GM19351 (cell line): ENCODE results near the gene STOML1.

Experiments used
- ATAC-seq: cut with Tn5 transposase; IDR thresholded peaks from one replicate; pipeline ENCODE4 v1.9.1; 2021; ENCODE audit warnings: mild to moderate bottlenecking, moderate library complexity; ENCODE audit not compliant: unreplicated experiment

Gene STOML1

DNA sequence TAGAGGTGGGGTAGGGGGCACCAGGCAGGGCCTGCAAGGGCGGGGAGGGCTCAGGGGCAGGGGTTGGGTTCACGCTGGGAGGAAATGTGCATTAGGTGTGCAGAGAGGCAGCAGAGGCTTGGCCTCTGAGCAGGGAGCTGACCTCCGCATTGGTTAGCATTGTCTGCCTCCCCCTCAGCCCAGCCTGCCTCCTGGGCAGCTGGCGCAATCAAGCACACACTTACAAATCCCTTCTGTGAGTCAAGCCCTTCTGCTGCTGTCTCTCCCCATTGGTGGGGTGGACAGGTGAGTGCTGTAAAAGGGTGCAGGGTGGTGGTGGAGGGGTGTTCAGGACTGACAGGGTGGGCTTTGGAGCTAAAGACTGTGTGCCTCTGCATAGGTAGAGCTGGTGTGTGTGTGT lies 56.5 kb downstream of the STOML1 start:
- no peak for ATAC-seq

DNA sequence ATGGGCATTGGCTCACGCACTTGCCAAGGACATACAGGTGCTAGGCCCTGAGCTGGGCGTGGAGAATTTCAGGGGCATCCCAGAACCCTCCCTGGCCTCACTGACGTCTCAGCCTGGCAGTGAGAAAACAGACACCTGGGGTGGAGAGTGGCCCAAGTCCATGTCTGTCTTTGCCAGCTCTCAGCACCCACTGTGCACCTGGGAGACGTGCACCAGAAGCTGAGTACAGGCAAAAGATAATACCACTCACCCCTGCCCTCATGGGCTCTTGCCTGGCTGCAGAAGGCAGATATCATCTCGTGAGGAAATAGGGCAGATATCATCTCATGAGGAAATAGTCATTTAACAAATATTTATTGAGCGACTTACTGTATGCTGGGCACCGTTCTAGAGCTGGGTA lies 57.8 kb downstream of the STOML1 start:
- ATAC-seq: no peak

DNA sequence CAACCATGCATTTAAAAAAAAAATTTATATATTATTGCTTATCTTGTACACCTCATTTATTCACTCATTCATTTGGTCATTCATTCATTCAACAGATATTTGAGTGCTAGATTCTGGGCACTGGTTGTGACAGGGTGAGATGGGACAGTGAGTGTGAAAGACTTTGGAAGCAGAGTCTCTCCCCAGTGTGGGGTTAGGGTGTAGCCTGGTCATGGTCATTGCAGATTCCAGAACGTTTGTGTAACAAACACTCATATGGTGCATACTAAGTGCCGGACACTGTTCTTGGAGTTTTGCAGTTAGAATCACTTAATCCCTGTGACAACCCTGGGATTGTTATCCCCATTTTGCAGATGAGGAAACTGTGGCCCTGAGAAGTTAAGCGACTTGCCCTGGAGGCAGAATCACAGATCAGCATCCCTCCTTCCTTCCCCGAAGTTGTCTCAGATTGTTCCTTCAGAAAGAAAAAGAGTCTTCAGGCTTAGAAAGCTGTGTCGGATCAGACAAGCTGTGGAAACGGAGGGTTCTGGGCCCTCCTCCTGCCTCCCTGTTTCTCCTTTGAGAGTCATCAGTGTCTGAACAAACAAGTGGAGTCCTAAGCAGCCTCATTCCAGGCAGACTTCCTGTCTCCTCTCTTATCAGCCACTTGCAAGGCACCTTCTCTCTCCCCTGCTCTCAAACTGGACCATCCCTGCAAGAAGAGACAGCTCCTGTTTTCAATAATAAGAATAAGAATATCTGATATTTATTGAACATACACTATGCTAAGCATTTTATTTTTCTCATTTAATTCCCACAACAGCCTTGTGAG lies 59.5 kb downstream of the STOML1 start:
- ATAC-seq: no peak

DNA sequence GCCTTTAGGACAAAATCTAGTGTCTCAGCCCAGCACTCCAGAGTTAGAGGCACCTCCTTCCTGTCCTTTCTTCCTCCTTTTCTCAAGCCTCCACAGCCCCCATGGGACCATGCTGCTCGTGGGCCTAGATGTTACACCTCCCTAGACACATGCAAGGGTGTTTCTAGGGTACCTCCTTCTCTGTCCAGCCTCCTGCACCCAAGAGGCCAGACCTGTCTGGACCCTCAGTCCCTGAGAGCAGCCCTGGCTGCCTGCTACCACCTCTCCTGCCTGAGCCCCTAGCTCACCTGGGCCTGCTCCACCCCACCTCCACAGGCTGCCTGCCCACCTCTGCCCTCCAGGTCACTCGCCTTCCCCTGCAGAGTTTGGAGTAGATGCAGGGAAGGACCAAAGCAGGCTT lies 60.7 kb downstream of the STOML1 start:
- no peak for ATAC-seq

DNA sequence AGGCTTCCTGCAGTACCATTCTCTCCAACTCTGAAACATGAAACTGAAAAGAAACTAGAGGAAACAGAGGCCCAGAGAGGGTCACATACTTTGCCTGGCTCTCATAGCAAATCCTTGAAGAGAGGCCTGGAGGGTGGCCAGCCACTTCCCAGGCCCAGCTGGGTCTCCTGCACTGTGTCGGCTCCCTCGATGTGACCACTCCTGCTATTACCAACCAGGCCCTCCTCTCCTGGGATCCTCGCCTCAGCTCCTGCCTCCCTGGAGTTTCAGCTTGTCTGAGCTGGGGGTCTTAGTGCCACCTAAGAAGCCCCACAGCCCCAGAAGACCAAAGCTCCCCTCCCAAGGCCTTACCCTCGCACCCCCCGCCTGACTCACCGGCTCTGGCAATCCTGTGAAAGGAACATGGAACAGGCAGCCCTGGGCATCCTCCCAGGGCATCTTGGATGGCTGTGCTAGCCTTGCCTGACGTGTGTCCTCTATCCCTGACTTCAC lies 61.3 kb downstream of the STOML1 start:
- ATAC-seq: no peak

DNA sequence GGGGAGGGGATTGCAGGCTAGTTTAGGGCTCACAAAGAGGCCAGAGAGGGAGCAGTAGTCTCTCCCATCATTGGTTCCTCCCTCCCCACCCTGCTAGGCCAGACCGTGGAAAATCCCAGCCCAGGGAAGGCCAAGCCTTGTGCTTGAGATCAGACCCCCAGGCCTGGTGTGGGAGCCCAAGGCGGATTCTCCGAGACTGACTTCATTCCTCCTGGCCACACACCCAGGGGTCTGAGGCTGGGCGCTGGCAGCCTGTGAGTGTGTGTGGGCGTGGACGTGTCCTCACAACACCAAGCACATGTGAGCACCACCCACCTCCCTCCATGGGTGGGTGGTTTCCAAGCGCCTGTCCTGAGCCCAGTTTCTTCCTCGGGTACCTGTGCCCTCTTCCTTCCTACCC lies 61.7 kb downstream of the STOML1 start:
- ATAC-seq: no peak

DNA sequence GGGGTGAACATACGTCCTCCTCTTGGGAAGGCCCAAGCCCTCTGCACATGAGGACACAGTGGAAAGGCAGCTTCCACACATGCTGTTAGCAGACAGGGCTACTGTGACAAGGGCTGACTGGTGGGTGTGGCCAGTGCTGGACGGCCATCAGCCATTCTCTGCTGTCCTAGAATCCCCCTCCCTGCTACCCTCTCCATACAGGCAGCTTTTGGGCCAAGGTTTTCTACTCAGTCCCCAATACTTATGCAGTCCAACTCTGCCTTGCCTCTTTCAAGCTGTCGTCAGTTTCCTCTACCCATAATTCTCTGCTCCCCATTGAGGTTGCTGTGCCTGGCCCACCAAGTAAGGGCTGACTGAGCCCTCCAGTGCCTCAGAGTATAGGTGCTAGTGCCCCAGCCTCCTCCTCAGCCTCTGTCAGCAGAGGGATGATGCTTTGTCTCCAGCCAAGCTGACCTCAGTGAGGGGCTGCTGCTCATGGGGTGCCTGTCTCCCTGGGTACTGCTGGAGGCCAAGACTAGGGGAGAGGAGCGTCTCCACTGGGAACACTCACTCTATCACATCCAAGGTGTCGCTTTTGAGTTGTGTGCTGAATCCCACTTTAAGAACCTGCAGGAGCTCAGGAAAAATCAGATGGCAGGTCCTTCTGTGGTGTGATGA lies 63.0 kb downstream of the STOML1 start:
- ATAC-seq: no peak
